HG03066 (cell line): ENCODE results near the gene ZNF683.
"Not testable (repeated sequence)": the region's sequence is repeated elsewhere in the genome, so short reads cannot be mapped to it uniquely, and the experiment has no call there.

Experiments
- ATAC-seq: cut with Tn5 transposase; IDR thresholded peaks from one replicate; pipeline ENCODE4 v1.9.1; 2021; ENCODE audit warnings: low read depth; ENCODE audit not compliant: unreplicated experiment

Gene ZNF683

DNA sequence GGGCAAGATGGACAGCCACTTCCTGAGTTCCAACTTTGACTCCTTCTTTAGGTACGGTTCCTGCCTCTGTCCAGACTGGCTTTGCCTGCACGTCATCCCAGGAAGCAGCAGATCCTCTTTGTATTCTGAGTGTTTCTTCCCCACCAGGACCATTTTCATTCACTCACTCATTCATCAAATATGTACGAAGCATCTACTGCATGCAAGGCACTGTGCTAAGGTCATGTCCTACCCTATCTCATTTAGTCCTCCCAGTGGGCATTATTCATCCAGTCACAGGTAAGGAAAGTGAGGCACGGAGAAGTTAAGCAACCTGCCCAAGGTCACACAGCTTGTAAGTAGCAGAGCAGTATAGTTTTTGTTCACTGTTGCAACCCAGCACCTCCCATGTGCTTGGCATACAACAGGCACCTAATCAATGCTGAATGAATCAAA, 32.5 kb downstream of the ZNF683 start:
- no peak for ATAC-seq

DNA sequence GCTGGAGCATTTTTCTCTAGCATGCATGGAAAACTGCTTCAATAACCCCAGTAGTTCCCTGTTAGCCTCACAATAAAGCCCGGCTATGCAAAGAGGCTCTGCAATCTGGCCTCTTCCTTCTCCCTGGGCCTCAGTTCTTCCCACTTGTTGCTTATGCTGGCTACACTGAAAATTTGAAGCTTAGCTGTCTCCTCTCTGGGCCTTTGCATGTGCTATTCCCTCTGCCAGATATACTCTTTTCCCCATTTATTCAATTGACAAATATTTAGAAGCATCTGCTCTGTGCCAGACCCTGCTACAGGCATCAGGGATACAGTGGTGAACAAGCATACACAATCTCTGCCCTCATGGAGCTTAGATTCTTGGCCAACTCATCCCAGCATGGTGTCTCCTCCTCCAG, 33.9 kb downstream of the ZNF683 start:
- ATAC-seq = no peak

DNA sequence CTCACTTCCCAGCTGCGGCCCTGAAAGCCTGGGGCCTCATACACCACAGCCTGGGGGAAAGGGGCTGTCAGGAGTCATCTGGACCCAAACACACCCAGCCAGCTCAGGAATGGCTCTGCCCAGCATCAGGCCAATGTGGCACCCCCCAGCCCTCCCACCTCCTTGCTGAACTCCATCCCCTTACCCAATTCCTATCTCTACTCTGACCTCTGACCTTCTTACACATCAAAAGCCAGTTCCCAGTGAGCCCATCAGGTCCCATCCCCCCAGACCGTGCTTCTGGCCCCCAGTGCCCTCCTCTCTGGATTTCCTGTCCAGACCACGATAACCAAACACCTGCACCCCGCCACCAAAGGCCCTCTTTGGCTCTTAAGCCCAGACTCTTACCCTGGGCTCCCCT, 34.9 kb downstream of the ZNF683 start:
- no peak for ATAC-seq

DNA sequence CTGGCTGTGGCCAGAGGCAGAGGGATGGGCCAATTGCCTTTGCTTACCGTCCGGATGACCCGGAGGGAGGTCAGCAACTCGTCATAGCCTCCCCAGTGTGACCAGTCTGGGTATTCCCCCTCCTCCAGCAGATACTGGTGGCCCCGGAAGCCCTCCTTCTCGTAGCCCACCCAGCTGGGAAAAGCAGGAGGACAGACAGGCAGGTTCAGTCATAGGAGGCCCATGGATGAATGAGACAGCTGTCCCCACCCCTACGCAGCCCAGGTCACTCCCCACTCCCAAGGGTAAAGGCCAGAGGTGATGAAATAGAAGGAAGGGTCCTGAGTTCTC, 35.4 kb downstream of the ZNF683 start:
- ATAC-seq = no peak

DNA sequence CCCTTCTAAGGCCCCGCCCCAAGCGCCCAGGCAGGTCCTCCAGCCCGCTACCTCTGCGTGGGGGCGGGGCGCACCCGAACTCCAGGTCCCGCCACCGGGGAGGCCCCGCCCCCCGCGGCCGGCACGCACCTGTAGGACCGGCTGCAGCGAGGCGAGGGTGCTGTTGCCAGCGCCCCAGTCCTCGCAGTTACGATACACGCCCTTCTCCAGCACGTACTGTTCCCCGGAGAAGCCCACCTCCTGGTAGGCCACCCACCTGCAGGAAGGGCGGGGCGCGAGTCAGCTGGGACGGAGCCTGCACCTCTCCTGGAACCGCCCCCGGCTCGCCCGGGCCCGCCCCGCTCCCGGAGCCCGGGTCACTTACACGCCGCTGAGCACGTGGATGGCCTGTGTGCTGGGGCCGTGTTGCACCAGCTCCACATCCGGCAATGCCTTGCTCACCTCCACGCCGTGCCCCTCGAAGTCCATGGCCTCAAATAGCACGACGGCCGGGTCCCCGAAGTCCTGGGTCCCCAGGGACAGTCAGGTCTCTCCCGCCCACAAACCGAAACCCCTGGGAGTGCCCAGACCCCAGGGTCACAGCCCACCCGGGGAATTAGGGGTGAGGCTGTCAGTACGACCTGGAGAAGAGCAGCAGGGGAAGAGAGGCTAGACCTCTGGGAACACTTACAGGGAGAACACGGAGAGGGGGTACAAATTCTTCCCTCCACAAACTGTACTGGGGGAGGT, 35.9 kb downstream of the ZNF683 start:
- ATAC-seq = no peak

DNA sequence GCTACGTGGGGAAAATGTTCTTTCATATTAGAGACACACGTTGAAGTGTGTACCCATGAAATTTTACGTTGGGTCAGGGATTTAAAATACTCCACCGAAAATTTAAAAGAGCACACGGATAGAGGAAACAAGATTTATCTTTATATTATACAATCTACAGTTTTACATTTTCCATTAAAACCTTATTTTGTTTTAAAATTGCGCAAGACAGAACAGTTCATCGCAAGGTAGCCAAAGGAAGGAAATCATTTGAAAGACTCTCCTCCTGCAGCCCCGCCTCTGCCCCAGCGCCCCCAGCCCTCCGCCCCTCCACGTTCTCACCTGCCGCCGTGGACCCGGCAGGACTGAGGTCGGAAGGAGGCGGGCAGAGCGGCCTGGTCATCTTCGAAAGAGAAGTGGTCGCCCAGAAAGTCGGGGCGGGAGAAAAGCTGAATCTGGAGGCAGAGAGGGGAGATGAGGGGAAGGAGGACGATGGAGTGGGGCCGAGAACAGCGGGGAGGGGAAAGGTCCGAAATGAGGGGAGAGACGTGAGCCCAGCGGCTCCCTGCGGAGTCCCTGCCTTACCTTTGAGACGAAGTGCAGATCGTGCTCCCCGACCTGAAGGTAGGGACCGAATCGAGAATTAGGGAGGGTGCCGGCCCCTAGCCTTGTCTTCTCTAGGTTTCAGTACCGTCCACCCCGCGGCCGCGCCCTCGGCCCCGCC, 36.6 kb downstream of the ZNF683 start:
- ATAC-seq = no peak

DNA sequence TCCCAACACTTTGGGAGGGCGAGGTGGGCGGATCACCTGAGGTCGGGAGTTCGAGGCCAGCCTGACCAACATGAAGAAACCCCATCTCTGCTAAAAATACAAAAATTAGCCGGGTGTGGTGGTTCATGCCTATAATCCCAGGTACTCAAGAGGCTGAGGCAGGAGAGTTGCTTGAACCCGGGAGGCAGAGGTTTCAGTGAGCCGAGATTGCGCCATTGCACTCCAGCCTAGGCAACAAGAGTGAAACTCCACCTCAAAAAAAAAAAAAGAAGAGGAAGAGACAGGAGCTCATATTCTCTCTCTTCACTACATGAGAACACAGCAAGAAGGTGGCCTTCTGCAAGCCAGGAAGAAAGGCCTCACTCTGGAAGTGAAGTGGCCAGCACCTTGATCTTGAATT, 39.2 kb downstream of the ZNF683 start:
- ATAC-seq = not testable (repeated sequence)

DNA sequence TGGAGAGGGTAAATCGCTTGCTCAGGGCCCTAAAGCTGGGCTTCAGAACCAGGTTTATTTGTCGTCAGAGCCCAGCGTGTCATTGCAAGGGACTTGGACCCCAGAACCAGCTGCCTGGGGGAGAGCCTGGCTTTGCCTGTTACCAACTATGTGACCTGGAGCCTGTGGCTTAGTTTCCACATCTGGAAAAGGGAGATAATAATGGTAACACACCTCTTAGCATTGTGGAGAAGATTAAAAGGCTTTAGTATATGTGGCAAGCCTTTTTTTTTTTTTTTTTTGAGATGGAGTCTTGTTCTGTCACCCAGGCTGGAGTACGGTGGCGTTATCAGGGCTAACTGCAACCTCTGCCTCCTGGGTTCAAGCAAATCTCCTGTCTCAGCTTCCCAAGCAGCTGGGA, 42.3 kb downstream of the ZNF683 start:
- ATAC-seq = no peak

DNA sequence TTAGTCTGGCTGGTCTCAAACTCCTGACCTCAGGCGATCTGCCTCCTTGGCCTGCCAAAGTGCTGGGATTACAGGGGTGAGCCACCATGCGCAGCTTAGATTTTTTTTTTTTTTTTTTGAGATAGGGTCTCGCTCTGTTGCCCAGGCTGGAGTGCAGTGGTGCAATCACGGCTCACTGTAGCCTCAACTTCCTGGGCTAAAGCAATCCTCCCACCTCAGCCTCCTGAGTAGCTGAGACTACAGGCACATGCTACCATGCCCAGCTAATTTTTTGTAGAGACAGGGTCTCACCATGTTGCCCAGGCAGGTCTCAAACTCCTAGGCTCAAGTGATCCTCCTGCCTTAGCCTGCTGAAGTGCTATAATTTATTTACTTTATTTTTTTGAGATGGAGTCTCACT, 43.2 kb downstream of the ZNF683 start:
- ATAC-seq = not testable (repeated sequence)

DNA sequence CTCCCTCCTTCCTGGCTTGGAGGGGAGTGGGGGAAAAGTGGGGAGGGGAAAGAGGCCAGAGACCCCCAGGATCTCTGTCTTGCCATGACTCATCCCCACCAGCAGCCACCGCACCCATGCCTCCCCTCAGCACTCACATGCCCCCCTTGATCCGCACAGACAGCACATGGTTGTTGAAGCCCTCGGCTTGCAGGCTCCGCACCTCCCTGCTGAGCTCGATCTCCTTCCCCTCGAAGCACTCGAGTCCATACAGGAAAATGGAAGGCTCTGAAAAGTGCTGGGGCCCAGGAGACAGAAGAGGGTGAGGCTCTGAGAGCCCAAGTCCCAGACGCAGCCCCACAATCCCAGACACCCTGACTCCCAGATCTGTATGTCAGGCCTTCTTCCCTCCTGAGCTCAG, 44.0 kb downstream of the ZNF683 start:
- ATAC-seq = no peak

DNA sequence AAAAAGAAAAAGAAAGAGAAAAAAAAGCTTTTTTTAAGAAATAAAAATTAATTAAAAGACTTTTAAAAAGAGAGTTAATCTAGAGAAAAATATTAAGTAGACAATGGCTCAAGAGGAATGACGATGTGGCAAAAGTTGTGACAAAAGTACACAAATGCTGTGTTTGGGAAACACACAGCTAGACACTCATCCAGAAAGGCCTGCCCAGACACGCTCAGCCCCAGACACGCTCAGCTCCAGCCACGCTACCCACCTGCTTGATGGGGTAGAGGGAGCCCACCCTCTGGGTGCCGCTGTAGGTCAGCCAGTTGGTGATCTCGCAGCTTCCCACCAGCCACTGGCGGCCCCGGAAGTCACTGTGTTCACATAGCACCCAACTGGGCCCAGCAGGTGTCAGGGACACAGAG, 44.6 kb downstream of the ZNF683 start:
- ATAC-seq = no peak

DNA sequence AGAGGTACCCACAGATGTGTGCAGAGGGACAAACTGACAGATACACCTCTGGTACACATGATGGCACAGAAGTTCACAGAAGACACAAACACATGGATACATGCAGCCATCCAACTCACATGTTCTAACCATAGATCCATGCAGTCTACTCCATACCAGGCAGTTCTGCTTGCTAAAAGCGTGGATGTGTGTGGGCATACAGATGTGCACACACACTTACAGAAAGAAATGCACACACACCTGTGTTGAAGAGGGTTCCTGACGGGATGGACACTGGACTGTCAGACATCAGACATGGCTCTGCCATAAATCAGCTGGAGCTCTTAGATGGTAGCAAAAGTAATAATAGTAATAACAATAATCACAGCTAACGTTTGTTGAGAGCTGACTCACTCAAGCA, 48.0 kb downstream of the ZNF683 start:
- no peak for ATAC-seq

DNA sequence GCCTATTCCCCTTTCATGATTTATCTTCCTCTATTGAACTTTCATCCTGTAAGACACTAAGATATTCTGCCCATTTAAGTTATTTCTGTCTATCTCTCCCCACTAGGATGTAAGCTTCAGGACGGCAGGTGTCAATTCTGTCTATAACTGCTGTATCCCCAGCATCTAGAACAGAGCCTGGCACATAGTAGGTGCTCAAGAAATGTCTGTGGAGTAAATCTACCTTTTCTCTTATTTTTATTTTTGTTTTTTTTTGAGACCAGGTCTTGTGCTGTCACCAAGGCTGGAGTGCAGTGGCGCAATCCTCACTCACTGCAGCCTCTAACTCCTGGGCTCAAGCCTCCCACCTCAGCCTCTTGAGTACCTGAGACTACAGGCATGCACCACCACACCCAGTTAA, 49.2 kb downstream of the ZNF683 start:
- ATAC-seq = no peak

DNA sequence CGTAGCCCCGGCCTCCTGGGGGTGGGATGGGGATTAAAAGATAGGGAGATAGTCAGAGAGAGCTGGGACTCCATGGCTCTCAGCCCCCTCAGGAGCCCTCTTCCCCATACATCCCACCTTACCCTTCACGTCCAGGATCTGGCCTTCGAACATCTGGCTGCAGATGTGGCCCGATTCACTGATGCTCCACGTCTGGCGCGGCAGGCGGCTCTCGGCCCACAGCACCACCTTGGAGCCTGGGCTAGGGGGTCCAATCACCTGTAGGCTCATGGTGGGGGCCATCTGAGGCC, 50.6 kb downstream of the ZNF683 start:
- no peak for ATAC-seq

DNA sequence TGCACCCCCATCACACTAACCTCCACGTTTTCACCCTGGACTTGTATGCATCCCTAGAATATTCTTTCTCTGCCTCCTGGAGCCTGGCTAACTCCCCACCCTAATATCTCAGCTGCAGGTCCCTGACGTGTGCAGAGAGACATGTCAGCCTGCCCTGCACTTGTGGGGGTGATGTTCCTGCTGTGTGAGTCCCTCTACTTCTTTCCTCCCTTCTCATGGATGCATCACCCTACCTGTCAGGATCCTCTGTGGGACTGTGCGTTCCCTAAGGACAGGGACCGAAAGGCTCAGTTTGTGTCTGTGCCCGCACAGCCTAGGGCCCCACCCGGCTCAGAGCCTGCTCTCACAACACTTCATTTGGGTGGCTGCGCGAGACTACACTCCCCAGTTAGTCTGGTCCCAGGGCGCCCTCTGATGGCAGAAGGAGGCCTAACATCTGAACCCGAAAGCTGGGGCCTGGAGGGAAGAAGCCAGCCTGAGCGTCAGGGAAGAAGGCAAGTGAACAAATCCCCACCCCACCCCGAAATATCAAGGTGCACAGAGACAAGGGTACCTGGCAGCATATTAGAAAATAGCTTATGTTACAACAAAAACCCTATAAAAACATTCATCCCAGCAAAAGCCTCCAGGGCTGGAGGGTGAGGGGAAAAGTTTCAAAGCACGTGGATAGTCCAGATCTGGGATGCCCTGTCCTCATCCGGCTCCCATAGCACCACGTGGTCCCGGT, 51.1 kb downstream of the ZNF683 start:
- peak; percentile 37 for ATAC-seq

DNA sequence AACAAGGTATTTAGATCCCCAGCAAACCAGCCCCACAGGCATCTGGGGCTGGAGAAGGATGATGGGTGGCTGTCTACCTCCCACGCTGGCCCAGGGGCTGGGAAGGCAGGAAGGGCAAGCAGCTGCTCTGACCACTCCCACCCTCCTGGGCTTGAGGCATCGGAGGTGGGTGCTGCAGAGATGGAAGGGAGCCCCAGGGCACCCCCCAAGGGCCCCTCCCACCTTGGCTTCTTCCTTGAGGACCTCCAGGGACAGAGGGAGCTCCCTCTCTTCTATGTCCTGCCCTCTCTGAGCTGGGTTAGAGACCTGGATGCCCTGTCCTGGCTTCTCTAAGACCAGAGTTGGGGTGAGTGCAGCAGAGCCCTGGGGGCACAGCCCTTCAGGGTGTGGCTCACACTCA, 51.7 kb downstream of the ZNF683 start:
- ATAC-seq = no peak

DNA sequence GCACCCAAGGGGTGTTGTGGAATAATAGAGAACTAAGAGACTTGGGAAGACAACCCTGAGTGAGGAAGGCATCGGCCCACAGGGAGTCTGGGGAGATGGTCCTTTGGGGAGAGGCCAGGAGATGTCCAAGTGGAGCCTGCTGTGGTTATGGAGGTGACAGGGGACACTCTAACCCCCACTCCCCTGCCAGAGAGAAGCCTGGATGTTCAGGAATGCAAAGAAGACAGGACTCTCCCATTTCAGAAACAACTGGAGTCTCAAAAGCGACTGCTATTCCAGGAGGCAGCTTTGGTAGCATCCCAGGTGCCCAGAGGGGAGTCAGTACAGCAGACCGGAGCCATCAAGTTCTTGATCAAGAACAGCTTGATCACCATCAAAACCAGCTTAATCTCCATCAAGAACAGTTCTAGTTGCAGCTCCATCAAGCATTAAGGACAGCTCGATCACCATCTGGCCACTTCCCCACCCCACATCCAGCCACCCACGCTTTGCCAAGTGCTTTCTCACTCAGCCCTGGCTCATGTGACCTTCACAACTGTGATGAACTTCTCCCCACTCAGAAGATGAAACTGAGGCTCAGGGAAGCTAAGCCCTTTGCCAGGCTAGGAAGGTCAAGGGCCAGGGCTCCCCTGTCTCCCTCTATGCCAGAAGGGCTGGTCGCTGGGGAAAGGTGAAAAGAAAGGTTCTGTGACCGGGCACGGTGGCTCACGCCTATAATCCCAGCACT, 54.0 kb downstream of the ZNF683 start:
- no peak for ATAC-seq

DNA sequence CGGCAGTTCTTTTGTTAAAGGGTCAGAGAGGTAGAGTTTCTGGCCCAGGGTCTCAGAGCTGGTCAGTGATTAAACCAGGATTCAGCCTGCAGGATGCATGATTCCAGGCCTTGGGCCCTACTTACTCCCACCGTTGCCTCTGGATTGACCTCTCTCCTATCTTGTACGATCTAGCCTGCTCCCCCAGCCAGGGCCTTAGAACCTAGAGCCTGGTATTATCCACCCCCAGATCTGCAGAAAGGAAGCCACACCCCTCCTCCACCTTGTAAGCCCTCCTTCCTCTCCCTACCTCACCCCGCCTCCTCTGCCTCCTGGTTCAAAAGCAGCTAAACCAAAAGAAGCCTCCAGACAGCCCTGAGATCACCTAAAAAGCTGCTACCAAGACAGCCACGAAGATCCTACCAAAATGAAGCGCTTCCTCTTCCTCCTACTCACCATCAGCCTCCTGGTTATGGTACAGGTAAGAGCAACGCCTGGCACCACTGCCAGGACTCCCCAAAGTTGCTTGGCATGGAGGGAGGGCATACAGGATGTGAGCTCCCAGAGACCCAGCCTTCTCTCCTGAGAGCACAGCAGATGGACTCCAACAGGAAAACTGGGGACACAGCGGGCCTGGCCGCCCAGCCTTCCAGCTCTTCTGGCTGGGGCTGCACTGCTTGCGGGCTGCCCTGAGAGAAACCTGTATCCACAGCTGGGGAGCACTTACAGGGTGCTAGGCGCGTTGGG, 54.8 kb downstream of the ZNF683 start, which contains the start of gene CD52:
Gene CD52 (plus strand): TSS at position 347 of the 726 bp plus-strand sequence. CDS start 60 bp downstream, at position 407.
- no peak for ATAC-seq

DNA sequence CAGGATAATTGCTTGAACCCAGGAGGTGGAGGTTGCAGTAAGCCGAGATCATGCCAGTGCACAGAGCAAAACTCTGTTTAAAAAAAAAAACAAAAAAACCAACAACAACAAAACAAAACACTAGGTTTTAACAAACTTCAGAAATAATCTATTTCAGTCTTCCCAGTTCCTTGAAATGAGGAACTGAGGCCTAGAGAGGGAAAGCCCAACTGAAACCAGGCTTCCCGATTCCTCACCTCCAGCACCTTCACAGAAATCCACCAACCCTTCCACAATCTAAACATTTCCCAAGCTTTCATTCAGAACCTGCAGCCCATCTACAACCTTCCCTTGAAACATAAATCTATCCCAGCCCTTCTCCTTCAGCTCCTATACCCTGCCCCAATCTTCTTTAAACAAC, 55.4 kb downstream of the ZNF683 start:
- no peak for ATAC-seq
